Trophoblast cell (in vitro differentiated cells and primary cell): ENCODE measurements around the gene ASCC3.

Experiments
- DNase-seq, 2 donors: peaks; one replicate each; pipeline ENCODE4 v3.0.0-alpha.2; 2016
- H2AFZ ChIP-seq: 2 replicates; pipeline ENCODE4 v1.6.1; 2013; ENCODE audit warnings: low read length, moderate library complexity, mild to moderate bottlenecking; ENCODE audit not compliant: insufficient read depth, poor library complexity
- H2AK5ac ChIP-seq: 2 replicates; pipeline ENCODE4 v1.6.1; 2013; ENCODE audit warnings: mild to moderate bottlenecking, low read length
- H2BK120ac ChIP-seq: 2 replicates; pipeline ENCODE4 v1.6.1; 2013; ENCODE audit warnings: low read length, mild to moderate bottlenecking, moderate library complexity; ENCODE audit not compliant: insufficient read depth, poor library complexity
- H2BK12ac ChIP-seq: 2 replicates; pipeline ENCODE4 v1.6.1; 2013; ENCODE audit warnings: mild to moderate bottlenecking, low read length, moderate library complexity
- H2BK5ac ChIP-seq: 2 replicates; pipeline ENCODE4 v1.6.1; 2013; ENCODE audit warnings: low read length, low read depth, moderate library complexity, mild to moderate bottlenecking; ENCODE audit not compliant: poor library complexity
- H3K14ac ChIP-seq: 2 replicates; pipeline ENCODE4 v1.6.1; 2013; ENCODE audit warnings: mild to moderate bottlenecking, low read length
- H3K18ac ChIP-seq: 2 replicates; pipeline ENCODE4 v1.6.1; 2013; ENCODE audit warnings: mild to moderate bottlenecking, low read length
- H3K23ac ChIP-seq: 2 replicates; pipeline ENCODE4 v1.6.1; 2013; ENCODE audit warnings: low read length
- H3K27ac ChIP-seq: 2 replicates; pipeline ENCODE4 v1.5.1; 2013; ENCODE audit warnings: low read depth, mild to moderate bottlenecking, inconsistent platforms, low read length, moderate library complexity
- H3K27me3 ChIP-seq: 2 replicates; pipeline ENCODE4 v1.6.1; 2013; ENCODE audit warnings: inconsistent platforms, mild to moderate bottlenecking, low read length, moderate library complexity; ENCODE audit not compliant: insufficient read depth
- H3K36me3 ChIP-seq, 2 experiments: 1 replicate in 1 of 2; 2 replicates in 1 of 2; pipeline ENCODE4 v1.6.1; 2013; ENCODE audit warnings: low read length in 2 of 2, mild to moderate bottlenecking in 2 of 2, moderate library complexity in 1 of 2; ENCODE audit not compliant: insufficient read depth in 2 of 2, control insufficient read depth in 1 of 2
- H3K4ac ChIP-seq: 2 replicates; pipeline ENCODE4 v1.6.1; 2013; ENCODE audit warnings: low read depth, mild to moderate bottlenecking, low read length, moderate library complexity
- H3K4me1 ChIP-seq, 2 experiments: 1 replicate in 1 of 2; 2 replicates in 1 of 2; pipeline ENCODE4 v1.6.1; 2013; ENCODE audit warnings: low read length in 2 of 2, mild to moderate bottlenecking in 2 of 2, moderate library complexity in 1 of 2; ENCODE audit not compliant: insufficient read depth in 2 of 2, control insufficient read depth in 1 of 2
- H3K4me2 ChIP-seq: 2 replicates; pipeline ENCODE4 v1.6.1; 2013; ENCODE audit warnings: inconsistent platforms, mild to moderate bottlenecking, low read length, moderate library complexity
- H3K4me3 ChIP-seq: 2 replicates; pipeline ENCODE4 v1.5.1; 2013; ENCODE audit warnings: mild to moderate bottlenecking, low read depth, low read length, inconsistent platforms
- H3K79me1 ChIP-seq: one replicate; pipeline ENCODE4 v1.6.1; 2013; ENCODE audit warnings: low read length
- H3K79me2 ChIP-seq: 2 replicates; pipeline ENCODE4 v1.6.1; 2013; ENCODE audit warnings: low read length, mild to moderate bottlenecking; ENCODE audit not compliant: control insufficient read depth, insufficient read depth, poor library complexity
- H3K9ac ChIP-seq: 2 replicates; pipeline ENCODE4 v1.6.1; 2013; ENCODE audit warnings: mild to moderate bottlenecking, low read length
- H3K9me3 ChIP-seq: 2 replicates; pipeline ENCODE4 v1.6.1; 2013; ENCODE audit warnings: low read depth, mild to moderate bottlenecking, control low read depth, inconsistent platforms, low read length; ENCODE audit not compliant: insufficient read depth
- H4K12ac ChIP-seq: 2 replicates; pipeline ENCODE4 v1.6.1; 2013; ENCODE audit warnings: low read depth, mild to moderate bottlenecking, low read length, moderate library complexity
- H4K8ac ChIP-seq: 2 replicates; pipeline ENCODE4 v1.6.1; 2013; ENCODE audit warnings: low read depth, mild to moderate bottlenecking, low read length, moderate library complexity
- H4K91ac ChIP-seq: one replicate; pipeline ENCODE4 v1.6.1; 2013; ENCODE audit warnings: low read depth, mild to moderate bottlenecking, low read length, moderate library complexity
- WGBS: extraction: QIAGEN DNeasy Blood & Tissue Kit; methylation state at CpG from one replicate; pipeline ENCODE4 v1.1.7; 2013; ENCODE audit warnings: missing lambda C conversion rate; ENCODE audit not compliant: insufficient read length, insufficient coverage; ENCODE audit errors: extremely low coverage; 5-methylcytosine and 5-hydroxymethylcytosine counted together

ASCC3 gene

DNA sequence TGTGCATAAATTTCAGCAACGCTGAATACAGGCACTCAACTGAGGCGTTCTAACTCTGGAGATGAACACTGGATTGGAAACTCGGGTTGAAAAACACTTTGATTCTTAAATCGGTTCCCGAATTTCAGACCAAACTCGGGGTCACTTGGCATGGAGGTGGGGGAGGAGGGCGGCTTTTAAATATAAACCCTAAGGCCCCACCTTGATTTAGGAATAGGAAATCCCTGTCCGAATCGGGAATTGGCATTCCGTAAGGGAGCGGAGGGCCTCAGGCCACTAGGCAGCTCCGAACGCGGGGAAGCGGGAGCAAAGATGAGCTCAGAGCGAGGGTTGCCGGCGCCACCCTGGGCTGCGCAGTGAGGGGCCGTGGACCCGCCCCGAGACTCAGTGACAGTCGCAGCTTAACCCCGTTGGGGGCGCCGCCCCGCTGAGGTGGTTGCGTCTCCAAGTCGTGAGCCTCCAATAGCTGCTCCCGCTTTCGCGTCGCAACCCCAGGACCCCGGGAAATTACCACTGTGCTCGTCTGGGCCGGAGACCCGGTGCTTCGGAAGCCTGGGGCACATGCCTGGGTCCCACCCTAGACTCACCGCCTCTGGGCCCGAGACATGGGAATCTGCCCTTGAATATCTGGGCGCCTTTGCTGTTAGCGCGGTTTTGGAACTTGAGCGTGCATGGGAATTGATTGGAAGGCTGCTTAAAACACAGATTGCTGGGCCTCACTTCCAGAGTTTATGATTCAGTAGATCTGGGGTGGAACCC is 411.8 kb downstream of the ASCC3 start:
- Histone ChIP-seq H3K36me3 (no peaks in the 10 kb centered on the region), H3K79me1 (no peaks in the 10 kb centered on the region), H3K79me2 (no peaks in the 10 kb centered on the region), H3K4ac (no peak overlapping the region), H2BK120ac (no peak overlapping the region), H3K4me2 (no peak overlapping the region), H4K91ac (no peak overlapping the region), H3K23ac (no peak overlapping the region), H3K14ac (no peak overlapping the region), H4K8ac (no peak overlapping the region), H2BK5ac (no peak overlapping the region), H3K4me3 (no peak overlapping the region), H4K12ac (no peak overlapping the region), H2AK5ac (no peak overlapping the region), H3K4me1 (peaks cover 4 to 7% of the 10 kb centered on the region in 2 experiments), H3K18ac (no peak overlapping the region), H2AFZ (no peak overlapping the region), H2BK12ac (no peak overlapping the region), H3K9me3 (peaks cover 4% of the 10 kb centered on the region), H3K27ac (no peak overlapping the region), H3K9ac (no peak overlapping the region), H3K27me3 (peaks cover 56% of the 10 kb centered on the region)
- DNase-seq = no peak
- WGBS = no CpG with 5 or more reads among the region's 44 CpGs

DNA sequence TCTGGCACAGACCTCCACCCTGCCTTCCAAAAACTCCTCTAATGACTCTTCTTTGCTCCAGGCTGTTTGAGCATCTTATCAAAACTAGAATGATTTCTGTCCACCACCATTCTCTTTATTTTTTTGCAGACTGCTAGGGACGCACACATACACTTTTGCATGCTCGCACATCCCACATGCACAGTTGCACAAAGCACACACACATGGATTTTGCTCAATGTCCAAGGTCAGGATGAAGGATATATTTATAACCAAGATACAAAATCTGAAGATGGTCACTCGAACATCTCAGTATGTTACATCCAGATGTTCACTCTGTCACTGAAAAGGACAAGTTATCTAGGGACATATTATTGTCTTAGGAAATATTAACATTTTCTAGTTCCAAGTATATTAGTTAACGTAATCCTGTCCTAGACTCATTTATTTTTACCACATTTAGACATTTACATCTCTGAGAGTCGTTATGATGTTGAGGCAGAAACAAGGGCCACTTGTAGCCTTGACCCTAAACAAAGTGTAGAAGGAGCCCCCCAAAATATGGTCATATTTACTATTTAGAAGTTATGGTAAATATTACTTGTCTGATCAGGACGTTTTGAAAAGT is 413.0 kb downstream of the ASCC3 start:
- WGBS = no CpG with 5 or more reads among the region's 6 CpGs
- H3K9ac ChIP-seq = no peak overlapping the region

DNA sequence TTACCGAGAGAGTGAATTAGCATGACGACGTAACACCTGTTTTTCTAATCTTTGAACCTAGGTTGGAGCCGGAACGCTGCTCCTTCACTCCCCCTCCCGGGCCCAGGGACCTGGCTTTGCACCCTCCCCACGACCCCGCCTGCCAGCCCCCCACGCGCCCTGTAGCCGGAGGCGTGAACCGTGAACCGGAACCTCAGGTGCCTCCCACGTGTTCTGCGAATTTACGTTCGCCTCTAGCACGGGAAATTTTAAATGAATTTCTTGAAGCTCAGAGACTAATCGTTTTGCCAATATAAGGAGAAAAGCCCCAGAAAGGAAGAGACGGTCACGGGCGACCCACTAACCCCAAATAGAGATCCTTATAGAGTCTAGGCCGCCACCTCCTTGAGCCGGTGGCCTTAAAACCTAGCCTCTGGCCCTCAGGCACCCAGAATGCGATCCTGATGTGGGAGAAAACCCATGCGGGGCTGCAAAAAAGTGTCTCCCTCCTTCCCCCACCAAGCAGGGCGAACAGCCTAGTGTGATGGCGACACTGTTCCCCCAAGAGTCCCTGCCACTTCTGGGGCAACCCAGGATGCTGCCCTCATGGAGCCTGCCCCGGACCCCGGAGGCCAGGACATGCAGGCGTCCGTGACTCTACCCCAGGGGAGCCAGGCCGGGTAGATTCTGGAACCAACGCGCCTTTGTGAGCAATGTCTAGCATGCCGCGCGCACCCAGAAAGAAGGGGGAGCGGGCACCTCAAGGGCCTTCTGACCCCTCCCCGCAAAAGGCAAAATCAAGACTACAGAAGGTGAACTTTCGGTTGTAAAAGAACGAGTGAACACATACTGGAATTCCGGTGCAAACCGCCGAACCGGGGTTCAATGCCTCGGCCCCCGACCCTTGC is 413.8 kb downstream of the ASCC3 start:
- H3K27ac ChIP-seq = no peak overlapping the region
- no peak overlapping the region for H3K14ac ChIP-seq
- H3K79me1 ChIP-seq = no peaks in the 10 kb centered on the region
- H2AK5ac ChIP-seq = no peak overlapping the region
- H4K8ac ChIP-seq = no peak overlapping the region
- H2BK120ac ChIP-seq = no peak overlapping the region
- no peak overlapping the region for H2BK12ac ChIP-seq
- WGBS = no CpG with 5 or more reads among the region's 49 CpGs
- DNase-seq = no peak
- no peak overlapping the region for H4K12ac ChIP-seq
- no peaks in the 10 kb centered on the region for H3K36me3 ChIP-seq
- H4K91ac ChIP-seq = no peak overlapping the region
- no peak overlapping the region for H3K4me3 ChIP-seq
- H3K27me3 ChIP-seq = peaks cover 69% of the 10 kb centered on the region
- H3K79me2 ChIP-seq = no peaks in the 10 kb centered on the region
- peaks cover 8% of the 10 kb centered on the region in 2 experiments for H3K4me1 ChIP-seq
- no peak overlapping the region for H2AFZ ChIP-seq
- no peak overlapping the region for H3K4me2 ChIP-seq
- no peak overlapping the region for H2BK5ac ChIP-seq
- H3K9ac ChIP-seq = no peak overlapping the region
- H3K4ac ChIP-seq = no peak overlapping the region
- no peak overlapping the region for H3K18ac ChIP-seq
- peaks cover 4% of the 10 kb centered on the region for H3K9me3 ChIP-seq
- no peak overlapping the region for H3K23ac ChIP-seq

More for the DNA sequence above, 413.0 kb downstream of the ASCC3 start:
- Histone ChIP-seq H3K4me3 (no peak overlapping the region), H3K36me3 (no peaks in the 10 kb centered on the region), H2BK5ac (no peak overlapping the region), H3K79me1 (no peaks in the 10 kb centered on the region), H3K27me3 (peaks cover 64% of the 10 kb centered on the region), H3K4ac (no peak overlapping the region), H3K23ac (no peak overlapping the region), H2BK120ac (no peak overlapping the region), H3K4me1 (peaks cover 8% of the 10 kb centered on the region in 2 experiments), H2BK12ac (no peak overlapping the region), H3K79me2 (no peaks in the 10 kb centered on the region), H3K18ac (no peak overlapping the region), H2AFZ (no peak overlapping the region), H4K8ac (no peak overlapping the region), H4K91ac (no peak overlapping the region), H3K9me3 (peaks cover 4% of the 10 kb centered on the region), H3K27ac (no peak overlapping the region), H2AK5ac (no peak overlapping the region), H3K14ac (no peak overlapping the region), H4K12ac (no peak overlapping the region), H3K4me2 (no peak overlapping the region)
- no peak for DNase-seq

DNA sequence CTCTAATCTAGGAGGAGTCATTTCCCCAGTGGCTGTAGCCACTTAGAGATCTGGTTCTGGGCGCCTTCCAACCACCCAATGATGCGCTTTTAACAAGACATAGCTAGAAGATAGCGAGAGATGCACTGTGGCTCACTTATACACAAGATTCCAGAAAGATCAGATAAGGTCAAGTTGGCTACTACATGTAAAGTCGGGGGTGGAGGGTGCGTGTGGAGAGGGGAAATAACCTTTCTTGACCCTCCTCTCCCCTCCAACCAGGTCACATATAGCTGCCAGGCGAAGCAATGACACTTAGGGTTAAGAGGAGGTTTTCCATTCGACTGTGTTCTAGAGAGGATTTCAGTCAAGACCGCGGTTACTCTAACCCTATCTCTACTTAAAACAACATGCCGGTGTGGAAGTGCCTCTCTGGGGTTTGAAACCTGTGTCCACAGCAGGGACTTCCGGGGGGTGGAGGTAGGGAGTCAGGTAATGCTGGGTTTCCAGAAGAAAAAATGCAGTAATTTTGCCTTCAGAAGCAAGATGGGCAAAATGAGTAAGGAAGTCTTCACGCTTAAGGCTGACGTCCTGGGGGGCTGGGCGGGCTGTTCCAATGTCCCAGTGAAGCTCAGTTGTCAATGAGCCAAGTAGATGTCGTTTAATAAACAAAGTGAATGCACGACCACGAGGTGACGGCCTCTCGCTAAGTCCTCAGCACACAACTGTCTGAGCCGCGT is 414.6 kb downstream of the ASCC3 start:
- no peak overlapping the region for H2BK5ac ChIP-seq
- no peak overlapping the region for H2BK120ac ChIP-seq
- peaks cover 69% of the 10 kb centered on the region for H3K27me3 ChIP-seq
- H3K27ac ChIP-seq = no peak overlapping the region
- H3K9ac ChIP-seq = no peak overlapping the region
- H3K18ac ChIP-seq = no peak overlapping the region
- H3K23ac ChIP-seq = no peak overlapping the region
- no peak overlapping the region for H3K4ac ChIP-seq
- H2AK5ac ChIP-seq = no peak overlapping the region
- no peaks in the 10 kb centered on the region for H3K36me3 ChIP-seq
- no peak overlapping the region for H4K12ac ChIP-seq
- H3K9me3 ChIP-seq = peaks cover 4% of the 10 kb centered on the region
- DNase-seq = no peak
- no peak overlapping the region for H4K8ac ChIP-seq
- H3K79me2 ChIP-seq = no peaks in the 10 kb centered on the region
- H3K79me1 ChIP-seq = no peaks in the 10 kb centered on the region
- no CpG with 5 or more reads among the region's 21 CpGs for WGBS
- no peak overlapping the region for H4K91ac ChIP-seq
- no peak overlapping the region for H3K4me3 ChIP-seq
- peaks cover 8% of the 10 kb centered on the region in 2 experiments for H3K4me1 ChIP-seq
- no peak overlapping the region for H3K4me2 ChIP-seq
- H3K14ac ChIP-seq = no peak overlapping the region
- no peak overlapping the region for H2BK12ac ChIP-seq
- no peak overlapping the region for H2AFZ ChIP-seq
